K562 (cell line): ENCODE data around the gene EEF2. TPM values are rescaled to one million over a fixed set of nuclear protein-coding genes. Genes with fewer than 3 reads are reported as not detected.

Source experiments
- ATAC-seq: fragments of 200-7000 bp; cut with Tn5 transposase; 3 replicates; pipeline ENCODE4 v1.9.1; 2020; ENCODE audit warnings: moderate library complexity
- BruUV-seq: library from RNA; stranded (reverse); fragments of 400-500 nt; replicated peaks from 2 replicates; lab custom pipeline; 2021; lab: Mats Ljungman, UMichigan
- CTCF ChIA-PET: fragments of 300-600 bp; formaldehyde crosslinking; extraction: SDS; loops from one replicate; lab custom pipeline; 2021; ENCODE audit warnings: low intra/inter-chr PET ratio; lab: Yijun Ruan, JAX
- POLR2A ChIA-PET: fragments of 300-600, 350-650 bp; sonication (Branson Sonifier 250); formaldehyde crosslinking; extraction: SDS; loops from one replicate; lab custom pipeline; 2021; ENCODE audit warnings: antibody characterized with exemption, inconsistent platforms; lab: Yijun Ruan, JAX
- DNase-seq, 4 experiments: peaks; one replicate each; pipeline versions ENCODE4 v3.0.0 to v3.0.0-alpha.2; 2011 to 2018; ENCODE audit warnings: low spot score in 3 of 4, mixed read lengths in 3 of 4; ENCODE audit errors: extremely low read depth in 1 of 4
- FAIRE-seq: peaks from 2 replicates; lab custom pipeline; 2011; peaks lifted over from hg19 to GRCh38; lab: Jason Lieb, UNC
- H2AFZ ChIP-seq: 2 replicates; pipeline ENCODE4 v1.6.0; 2011; ENCODE audit warnings: low read depth, low read length, control low read depth, inconsistent platforms
- H3K27ac ChIP-seq: fragments of 200-600 bp; 3 replicates; pipeline ENCODE4 v1.8.0; 2011; ENCODE audit warnings: low read depth, mild to moderate bottlenecking, control low read depth, inconsistent platforms, low read length, moderate library complexity, mixed read lengths; ENCODE audit errors: extremely low read depth
- H3K27me3 ChIP-seq, 2 experiments: fragments of 300-600 bp in 1 of 2; 2 replicates in 1 of 2; 3 replicates in 1 of 2; pipeline versions ENCODE4 v1.6.0 to v1.8.0; 2011; ENCODE audit warnings: inconsistent platforms in 2 of 2, low read length in 2 of 2, mild to moderate bottlenecking in 1 of 2, mixed read lengths in 1 of 2, moderate library complexity in 1 of 2; ENCODE audit not compliant: control insufficient read depth in 2 of 2, insufficient read depth in 2 of 2
- H3K36me3 ChIP-seq: fragments of 300-600 bp; 3 replicates; pipeline ENCODE4 v1.8.0; 2011; ENCODE audit warnings: mild to moderate bottlenecking, low read length, inconsistent platforms; ENCODE audit not compliant: control insufficient read depth, insufficient read depth
- H3K4me1 ChIP-seq, 2 experiments: fragments of 200-600 bp in 1 of 2; replicated peaks in 1 of 2; 2 replicates in 1 of 2; 3 replicates in 1 of 2; pipeline versions ENCODE4 v1.5.1 to v1.8.0; 2011; ENCODE audit warnings: inconsistent platforms in 2 of 2, low read length in 2 of 2, mild to moderate bottlenecking in 1 of 2, mixed read lengths in 1 of 2, moderate library complexity in 1 of 2; ENCODE audit not compliant: control insufficient read depth in 2 of 2, insufficient read depth in 2 of 2
- H3K4me2 ChIP-seq: 2 replicates; pipeline ENCODE4 v1.6.1; 2011; ENCODE audit warnings: low read length, control low read depth, inconsistent platforms, mixed read lengths; ENCODE audit not compliant: insufficient read depth
- H3K4me3 ChIP-seq: fragments of 200-600 bp; sonication (generic), shearing (Covaris generic); 2 replicates; pipeline ENCODE4 v1.5.1; 2016; ENCODE audit warnings: control low read depth, inconsistent platforms
- H3K79me2 ChIP-seq: fragments of 200-600 bp; 3 replicates; pipeline ENCODE4 v1.8.0; 2011; ENCODE audit warnings: low read length, inconsistent platforms; ENCODE audit not compliant: control insufficient read depth, insufficient read depth
- H3K9ac ChIP-seq, 2 experiments: 2 replicates each; pipeline versions ENCODE4 v1.6.0 to v1.6.1; 2011; ENCODE audit warnings: low read depth in 2 of 2, low read length in 2 of 2, control low read depth in 1 of 2, inconsistent platforms in 1 of 2, mild to moderate bottlenecking in 1 of 2, mixed read lengths in 1 of 2; ENCODE audit not compliant: insufficient read depth in 1 of 2
- H3K9me1 ChIP-seq: one replicate; pipeline ENCODE4 v1.6.0; 2011; ENCODE audit warnings: inconsistent platforms, mild to moderate bottlenecking, low read length, moderate library complexity; ENCODE audit not compliant: control insufficient read depth, insufficient read depth
- H3K9me3 ChIP-seq: replicated peaks from 2 replicates; pipeline ENCODE4 v1.5.1; 2011; ENCODE audit warnings: low read depth, low read length, inconsistent platforms; ENCODE audit not compliant: control insufficient read depth, insufficient read depth
- H4K20me1 ChIP-seq: replicated peaks from 2 replicates; pipeline ENCODE4 v1.6.1; 2011; ENCODE audit warnings: low read length, inconsistent platforms, mixed read lengths; ENCODE audit not compliant: control insufficient read depth, insufficient read depth
- EGR1 ChIP-seq: fragments of 450-650 bp; conservative IDR thresholded peaks from 2 replicates; pipeline ENCODE4 v1.6.1; 2017; ENCODE audit warnings: mild to moderate bottlenecking
- POLR2G ChIP-seq: fragments of 200-400 bp; formaldehyde crosslinking; IDR thresholded peaks from 2 replicates; pipeline ENCODE4 v1.6.1; 2017; ENCODE audit warnings: low read depth, mild to moderate bottlenecking, antibody characterized with exemption, low read length, moderate library complexity
- RBFOX2 ChIP-seq: fragments of 200-400 bp; formaldehyde crosslinking; IDR thresholded peaks from 2 replicates; pipeline ENCODE4 v1.6.1; 2017; ENCODE audit warnings: low read depth, mild to moderate bottlenecking, low read length, moderate library complexity
- WGBS: fragments of 100-300 bp; shearing (Covaris generic); methylation state at CpG from one replicate; pipeline ENCODE4 v1.1.6; 2016; ENCODE audit warnings: low coverage, mixed read lengths; ENCODE audit not compliant: insufficient coverage; ENCODE audit errors: missing lambda C conversion rate; 5-methylcytosine and 5-hydroxymethylcytosine counted together
- in situ Hi-C: fragments of 300-500 bp; cut with MboI; formaldehyde crosslinking; loops from 4 replicates; pipeline ENCODE4 v1.15.0; 2018; ENCODE audit warnings: inconsistent platforms, mixed read lengths
- intact Hi-C: fragments of 100-400 bp; cut with micrococcal nuclease; formaldehyde crosslinking; loops from 2 replicates; pipeline ENCODE4 v1.14.2; 2022
- polyA plus RNA-seq, 8 experiments: library from polyadenylated mRNA; depleted of rRNA in 4 of 8; stranded (reverse) in 5 of 8; unstranded in 3 of 8; fragments of >200 nt; fragmentation: Nextera tagmentation in 2 of 8; fragmentation: Illumina TruSeq in 1 of 8; extraction: Ambion mirVana in 2 of 8; extraction: Trizol in 1 of 8; gene quantifications; 2 replicates each; pipeline versions ENCODE4 v1.2.1 to v1.2.3, GENCODE V29; 2011 to 2014; ENCODE audit warnings: inconsistent platforms in 1 of 8, missing spikeins in 1 of 8
- total RNA-seq, 7 experiments: library from RNA; depleted of rRNA in 6 of 7; stranded (reverse); fragments of >200 nt in 6 of 7; fragmentation: Illumina TruSeq in 2 of 7; extraction: Trizol in 2 of 7; gene quantifications; 2 replicates each; pipeline versions ENCODE4 v1.2.1 to v1.2.3, GENCODE V29; 2011 to 2021; ENCODE audit warnings: low replicate concordance in 1 of 7
- TF ChIP-seq, protein P1 (sequence below): fragments of 250-450 bp; sonication (Bioruptor Pico); IDR thresholded peaks from 2 replicates; pipeline ENCODE4 v1.8.0; 2022; ENCODE audit warnings: moderate library complexity, mild to moderate bottlenecking, inconsistent platforms
- TF ChIP-seq, protein P2 (sequence below): sonication (generic); formaldehyde crosslinking; IDR thresholded peaks from 2 replicates; pipeline ENCODE4 v1.8.0; 2022; ENCODE audit warnings: mild to moderate bottlenecking, missing genetic modification reagents

EEF2 gene
- total and polyA plus RNA-seq, 9 of the 15 experiments (the other 6 are each of a cell fraction or from before 2014, with no cell fraction given) = 372 to 3,003 (median 1,453) TPM

DNA sequence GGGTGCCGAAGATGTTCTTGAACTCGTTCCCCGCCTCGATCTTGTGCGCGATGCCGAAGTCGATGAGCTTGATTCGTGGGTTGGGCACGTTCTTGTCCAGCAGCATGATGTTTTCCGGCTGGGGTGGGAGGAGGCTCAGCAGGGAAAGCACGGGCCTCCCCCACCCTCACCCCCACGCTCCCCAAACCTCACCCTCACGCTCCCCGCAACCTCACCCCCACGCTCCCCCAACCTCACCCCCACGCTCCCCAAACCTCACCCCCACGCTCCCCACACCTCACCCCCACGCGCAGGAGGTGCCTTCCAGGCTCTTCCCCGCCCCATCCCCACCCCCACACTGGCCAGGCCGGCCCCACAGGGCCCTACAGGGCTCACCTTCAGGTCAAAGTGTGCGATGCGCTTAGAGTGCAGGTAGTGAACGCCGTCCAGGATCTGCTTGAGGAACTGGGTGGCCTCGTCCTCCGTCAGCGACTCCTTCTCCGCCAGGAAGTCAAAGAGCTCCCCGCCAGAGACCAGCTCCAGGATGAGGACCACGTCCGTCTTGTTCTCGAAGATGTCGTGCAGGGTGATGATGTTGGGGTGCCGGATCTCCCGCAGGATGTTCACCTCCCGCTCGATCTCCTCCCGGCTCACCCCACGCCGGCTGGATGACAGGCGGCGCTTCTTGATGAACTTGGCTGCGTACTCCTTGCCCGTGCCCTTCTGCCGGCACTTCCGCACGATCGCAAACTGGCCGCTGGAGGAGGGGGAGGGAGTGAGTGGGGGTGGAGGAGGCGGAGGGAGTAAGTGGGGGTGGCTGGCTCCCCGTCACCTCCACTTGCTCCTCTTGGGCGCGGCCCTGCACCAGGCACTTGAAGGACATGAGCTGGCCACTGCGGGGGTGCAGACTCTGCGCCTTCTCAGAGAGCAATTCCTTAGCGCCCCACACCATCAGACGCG is 20.7 kb downstream of the EEF2 start:
- Histone ChIP-seq H3K9me3 (no peaks in the 10 kb centered on the region), H3K4me1 (peaks cover 9 to 23% of the 10 kb centered on the region in 2 experiments), H3K36me3 (peaks cover 85% of the 10 kb centered on the region; the same call in 2 of the 3 replicates), H3K79me2 (peaks cover 24% of the 10 kb centered on the region), H3K27me3 (no peaks in the 10 kb centered on the region), H2AFZ (no peak overlapping the region), H3K27ac (no peak overlapping the region), H3K9ac (no peak overlapping the region), H3K9me1 (no peaks in the 10 kb centered on the region), H4K20me1 (peaks cover 2% of the 10 kb centered on the region), H3K4me2 (no peak overlapping the region), H3K4me3 (no peak overlapping the region)
- CTCF ChIA-PET = no interaction called here
- TF ChIP-seq POLR2G (0 out of 2 replicates have a peak, but pooled peaks have one; percentile 18), RBFOX2 (peak; percentile 33; the same call in 1 of the 2 replicates), EGR1 (0 out of 2 replicates have a peak, but pooled peaks have one; percentile 27)
- TF ChIP-seq, protein P1, sequence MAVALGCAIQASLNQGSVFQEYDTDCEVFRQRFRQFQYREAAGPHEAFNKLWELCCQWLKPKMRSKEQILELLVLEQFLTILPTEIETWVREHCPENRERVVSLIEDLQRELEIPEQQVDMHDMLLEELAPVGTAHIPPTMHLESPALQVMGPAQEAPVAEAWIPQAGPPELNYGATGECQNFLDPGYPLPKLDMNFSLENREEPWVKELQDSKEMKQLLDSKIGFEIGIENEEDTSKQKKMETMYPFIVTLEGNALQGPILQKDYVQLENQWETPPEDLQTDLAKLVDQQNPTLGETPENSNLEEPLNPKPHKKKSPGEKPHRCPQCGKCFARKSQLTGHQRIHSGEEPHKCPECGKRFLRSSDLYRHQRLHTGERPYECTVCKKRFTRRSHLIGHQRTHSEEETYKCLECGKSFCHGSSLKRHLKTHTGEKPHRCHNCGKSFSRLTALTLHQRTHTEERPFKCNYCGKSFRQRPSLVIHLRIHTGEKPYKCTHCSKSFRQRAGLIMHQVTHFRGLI = no peak
- TF ChIP-seq, protein P2, sequence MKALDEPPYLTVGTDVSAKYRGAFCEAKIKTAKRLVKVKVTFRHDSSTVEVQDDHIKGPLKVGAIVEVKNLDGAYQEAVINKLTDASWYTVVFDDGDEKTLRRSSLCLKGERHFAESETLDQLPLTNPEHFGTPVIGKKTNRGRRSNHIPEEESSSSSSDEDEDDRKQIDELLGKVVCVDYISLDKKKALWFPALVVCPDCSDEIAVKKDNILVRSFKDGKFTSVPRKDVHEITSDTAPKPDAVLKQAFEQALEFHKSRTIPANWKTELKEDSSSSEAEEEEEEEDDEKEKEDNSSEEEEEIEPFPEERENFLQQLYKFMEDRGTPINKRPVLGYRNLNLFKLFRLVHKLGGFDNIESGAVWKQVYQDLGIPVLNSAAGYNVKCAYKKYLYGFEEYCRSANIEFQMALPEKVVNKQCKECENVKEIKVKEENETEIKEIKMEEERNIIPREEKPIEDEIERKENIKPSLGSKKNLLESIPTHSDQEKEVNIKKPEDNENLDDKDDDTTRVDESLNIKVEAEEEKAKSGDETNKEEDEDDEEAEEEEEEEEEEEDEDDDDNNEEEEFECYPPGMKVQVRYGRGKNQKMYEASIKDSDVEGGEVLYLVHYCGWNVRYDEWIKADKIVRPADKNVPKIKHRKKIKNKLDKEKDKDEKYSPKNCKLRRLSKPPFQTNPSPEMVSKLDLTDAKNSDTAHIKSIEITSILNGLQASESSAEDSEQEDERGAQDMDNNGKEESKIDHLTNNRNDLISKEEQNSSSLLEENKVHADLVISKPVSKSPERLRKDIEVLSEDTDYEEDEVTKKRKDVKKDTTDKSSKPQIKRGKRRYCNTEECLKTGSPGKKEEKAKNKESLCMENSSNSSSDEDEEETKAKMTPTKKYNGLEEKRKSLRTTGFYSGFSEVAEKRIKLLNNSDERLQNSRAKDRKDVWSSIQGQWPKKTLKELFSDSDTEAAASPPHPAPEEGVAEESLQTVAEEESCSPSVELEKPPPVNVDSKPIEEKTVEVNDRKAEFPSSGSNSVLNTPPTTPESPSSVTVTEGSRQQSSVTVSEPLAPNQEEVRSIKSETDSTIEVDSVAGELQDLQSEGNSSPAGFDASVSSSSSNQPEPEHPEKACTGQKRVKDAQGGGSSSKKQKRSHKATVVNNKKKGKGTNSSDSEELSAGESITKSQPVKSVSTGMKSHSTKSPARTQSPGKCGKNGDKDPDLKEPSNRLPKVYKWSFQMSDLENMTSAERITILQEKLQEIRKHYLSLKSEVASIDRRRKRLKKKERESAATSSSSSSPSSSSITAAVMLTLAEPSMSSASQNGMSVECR (CRISPR knock-in tag) = no peak
- peak in 1 of 4 experiments; percentile 28 for DNase-seq
- in situ Hi-C loops (no loop called here), intact Hi-C loops (no loop called here)
- POLR2A ChIA-PET = interaction anchor here (0.5 kb wide), 2 partner anchors 21 to 910 kb away, joined by 3 read pairs; partner anchors contain the start of gene EEF2
- no peak for FAIRE-seq
- 96% methylated on average over 23 of the region's 60 CpGs for WGBS
- no peak for ATAC-seq
- BruUV-seq = no TSS peak
